Lower lobe of right lung (tissue), 2 donors: ENCODE results near the gene NCKIPSD. TPM values are rescaled to one million over a fixed set of nuclear protein-coding genes. Genes with fewer than 3 reads are reported as not detected.

Experiments used
- ATAC-seq, 2 donors: fragments of 200-7000 bp; cut with Tn5 transposase; one replicate each; pipeline ENCODE4 v1.9.1; 2020 to 2022; ENCODE audit warnings: mild to moderate bottlenecking in 2 of 2, moderate library complexity in 2 of 2
- DNase-seq: peaks from one replicate; pipeline ENCODE4 v3.0.0-alpha.2; 2020
- H3K27ac ChIP-seq: fragments of 200-600 bp; one replicate; pipeline ENCODE4 v1.8.0; 2022
- H3K27me3 ChIP-seq: fragments of 200-600 bp; one replicate; pipeline ENCODE4 v1.8.0; 2022; ENCODE audit warnings: low read depth
- H3K36me3 ChIP-seq: fragments of 200-600 bp; one replicate; pipeline ENCODE4 v1.8.0; 2022; ENCODE audit warnings: mild to moderate bottlenecking
- H3K4me1 ChIP-seq: fragments of 200-600 bp; one replicate; pipeline ENCODE4 v1.8.0; 2022
- H3K4me3 ChIP-seq: fragments of 200-600 bp; one replicate; pipeline ENCODE4 v1.8.0; 2022; ENCODE audit warnings: mild to moderate bottlenecking
- H3K9me3 ChIP-seq: fragments of 200-600 bp; one replicate; pipeline ENCODE4 v1.8.0; 2022
- CTCF ChIP-seq: fragments of 200-600 bp; IDR thresholded peaks from one replicate; pipeline ENCODE4 v1.8.0; 2022; ENCODE audit warnings: antibody characterized with exemption, mild to moderate bottlenecking
- intact Hi-C: fragments of 100-400 bp; cut with DNase I; formaldehyde crosslinking; loops from one replicate; pipeline ENCODE4 v1.11.0; 2022
- total RNA-seq: library from RNA; stranded (reverse); fragmentation: NEBNext Ultra II Directional; extraction: Animal tissue kit (Norgen Biotek cat#: 25700); gene quantifications from one replicate; pipeline ENCODE4 v1.2.1, GENCODE V29; 2021
- donor health status: DM: no; HTN: yes; CAD: no; lungs with severe emphysema.

NCKIPSD gene
- total RNA-seq, 1 donor from 2014 or later = 20.7 TPM

- ATAC-seq (no peak), DNase-seq (no peak)
- no peaks in the 10 kb centered on the region for H3K36me3 ChIP-seq
- H3K27me3 ChIP-seq = no peaks in the 10 kb centered on the region
- no peak overlapping the region for H3K4me3 ChIP-seq
- H3K27ac ChIP-seq = no peak overlapping the region
- intact Hi-C loops = no loop called here
- H3K4me1 ChIP-seq = no peaks in the 10 kb centered on the region
- H3K9me3 ChIP-seq = no peaks in the 10 kb centered on the region
- no peak for TF ChIP-seq CTCF
Measured at GRCh38 chr3:48648188-48648850, 37.4 kb downstream of the NCKIPSD start.

GRCh38 chr3:48647714-48648113 is 38.0 kb downstream of the NCKIPSD start:
- Histone ChIP-seq H3K4me3 (no peak overlapping the region), H3K27ac (no peak overlapping the region), H3K36me3 (no peaks in the 10 kb centered on the region), H3K27me3 (no peaks in the 10 kb centered on the region), H3K4me1 (no peaks in the 10 kb centered on the region), H3K9me3 (no peaks in the 10 kb centered on the region)
- ATAC-seq (no peak), DNase-seq (no peak)
- intact Hi-C loops = no loop called here
- no peak for TF ChIP-seq CTCF

- no peaks in the 10 kb centered on the region for H3K36me3 ChIP-seq
- H3K4me3 ChIP-seq = no peak overlapping the region
- no peak overlapping the region for H3K27ac ChIP-seq
- no peak for DNase-seq
- no peak for TF ChIP-seq CTCF
- no peak for ATAC-seq
- no peaks in the 10 kb centered on the region for H3K27me3 ChIP-seq
- H3K4me1 ChIP-seq = no peaks in the 10 kb centered on the region
- intact Hi-C loops = no loop called here
- no peaks in the 10 kb centered on the region for H3K9me3 ChIP-seq
Measured at GRCh38 chr3:48644898-48645760, 40.6 kb downstream of the NCKIPSD start.

GRCh38 chr3:48642605-48643004 is 43.1 kb downstream of the NCKIPSD start:
- ATAC-seq (no peak), DNase-seq (no peak)
- intact Hi-C loops = no loop called here
- Histone ChIP-seq H3K27me3 (no peaks in the 10 kb centered on the region), H3K36me3 (no peaks in the 10 kb centered on the region), H3K4me1 (no peaks in the 10 kb centered on the region), H3K27ac (no peak overlapping the region), H3K9me3 (no peaks in the 10 kb centered on the region), H3K4me3 (no peak overlapping the region)
- no peak for TF ChIP-seq CTCF

GRCh38 chr3:48641396-48641795 is 44.3 kb downstream of the NCKIPSD start:
- Histone ChIP-seq H3K36me3 (no peaks in the 10 kb centered on the region), H3K27me3 (no peaks in the 10 kb centered on the region), H3K4me1 (peaks cover 1% of the 10 kb centered on the region), H3K9me3 (no peaks in the 10 kb centered on the region), H3K4me3 (no peak overlapping the region), H3K27ac (no peak overlapping the region)
- TF ChIP-seq CTCF = no peak
- intact Hi-C loops = no loop called here
- ATAC-seq (no peak), DNase-seq (no peak)
